ENCODE measurements around the gene LRRC75A. TPM values are rescaled to one million over a fixed set of nuclear protein-coding genes. Genes with fewer than 3 reads are reported as not detected.

The LRRC75A gene
- total RNA-seq, 2 experiments from 2014 or later = 1.1 to 1.2 TPM

- no peak for ATAC-seq
- ChIA-PET CTCF (no interaction called here), POLR2A (no interaction called here)
- no peaks in the 10 kb centered on the region for H3K9me3 Mint-ChIP-seq (ENCODE audit: low read depth)
- peaks cover 5% of the 10 kb centered on the region for H3K4me1 Mint-ChIP-seq
- no peak overlapping the region for H3K27ac Mint-ChIP-seq
- H3K36me3 Mint-ChIP-seq (ENCODE audit: low read depth) = no peaks in the 10 kb centered on the region
- no peak for DNase-seq
- peaks cover 22% of the 10 kb centered on the region for H3K27me3 Mint-ChIP-seq
- H3K4me3 Mint-ChIP-seq = no peak overlapping the region
- intact Hi-C loops (cut with DNase I, micrococcal nuclease) = no loop called here
Observed at GRCh38 chr17:16513873-16514272, 21.9 kb upstream of the LRRC75A start.

DNA sequence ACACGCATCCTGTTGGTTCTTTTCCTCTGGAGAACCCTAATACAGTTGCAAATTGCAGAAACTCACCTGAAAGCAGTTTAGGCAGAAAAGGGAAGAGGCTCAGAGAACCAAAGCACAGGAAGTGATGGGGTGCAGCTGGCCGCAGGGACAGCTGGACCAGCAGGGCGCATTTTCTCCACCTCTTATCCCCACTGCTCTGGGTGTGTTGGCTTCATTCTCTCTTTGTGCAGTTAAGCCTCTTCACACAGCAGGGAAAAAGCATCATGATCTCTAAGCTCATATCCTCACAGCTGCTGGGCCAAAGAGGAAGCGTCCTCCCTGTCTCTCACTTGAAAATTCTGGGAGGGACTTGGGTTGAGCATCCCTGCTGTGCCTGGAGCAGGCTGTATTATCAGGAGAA is 20.0 kb upstream of the LRRC75A start:
- POLR2A ChIA-PET = interaction anchor here (0.7 kb wide), 1 partner anchor 53 kb away, joined by 3 read pairs; no protein-coding TSS in a partner anchor
- Mint-ChIP-seq H3K4me3 (no peak overlapping the region), H3K27ac (no peak overlapping the region), H3K36me3 (ENCODE audit: low read depth) (no peaks in the 10 kb centered on the region), H3K4me1 (peaks cover 5% of the 10 kb centered on the region), H3K27me3 (peaks cover 13% of the 10 kb centered on the region), H3K9me3 (ENCODE audit: low read depth) (no peaks in the 10 kb centered on the region)
- intact Hi-C loops (cut with DNase I, micrococcal nuclease) = no loop called here
- ATAC-seq (no peak), DNase-seq (no peak)
- CTCF ChIA-PET = interaction anchor here (1.2 kb wide), 2 partner anchors 9 to 10 kb away, joined by 3 to 4 read pairs; no protein-coding TSS in a partner anchor

DNA sequence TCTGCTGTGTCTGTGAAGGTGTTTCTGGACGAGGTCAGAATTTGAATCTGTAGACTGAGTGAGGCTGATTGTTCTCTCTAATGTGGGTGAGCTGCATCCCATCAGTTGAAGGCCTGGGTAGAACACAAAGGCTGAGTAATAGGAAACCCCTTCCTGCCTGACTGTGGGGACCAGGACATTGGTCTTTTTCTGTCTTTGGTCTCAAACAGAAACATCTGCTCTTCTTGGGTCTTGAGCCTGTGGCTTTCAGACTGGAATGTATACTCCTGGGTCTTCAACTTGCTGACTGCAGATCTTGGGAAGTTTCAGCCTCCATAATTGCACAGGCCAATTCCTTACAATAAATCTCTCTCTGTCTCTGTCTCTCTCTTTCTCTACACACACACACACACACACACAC is 19.6 kb upstream of the LRRC75A start:
- H3K27me3 Mint-ChIP-seq = peaks cover 9% of the 10 kb centered on the region
- peaks cover 5% of the 10 kb centered on the region for H3K4me1 Mint-ChIP-seq
- no peak overlapping the region for H3K27ac Mint-ChIP-seq
- ChIA-PET POLR2A (interaction anchor here (0.7 kb wide), 1 partner anchor 53 kb away, joined by 3 read pairs; no protein-coding TSS in a partner anchor), CTCF (interaction anchor here (0.5 to 1.2 kb wide), 4 partner anchors 10 to 593 kb away, joined by 3 to 4 read pairs (median 4); no protein-coding TSS in a partner anchor)
- H3K4me3 Mint-ChIP-seq = no peak overlapping the region
- ATAC-seq (no peak), DNase-seq (no peak)
- H3K36me3 Mint-ChIP-seq (ENCODE audit: low read depth) = no peaks in the 10 kb centered on the region
- H3K9me3 Mint-ChIP-seq (ENCODE audit: low read depth) = no peaks in the 10 kb centered on the region
- intact Hi-C loops (cut with DNase I, micrococcal nuclease) = no loop called here

GRCh38 chr17:16507918-16508533 is 16.0 kb upstream of the LRRC75A start:
- peaks cover 5% of the 10 kb centered on the region for H3K4me1 Mint-ChIP-seq
- no peak overlapping the region for H3K4me3 Mint-ChIP-seq
- ATAC-seq = no peak
- DNase-seq = no peak
- H3K27ac Mint-ChIP-seq = no peak overlapping the region
- H3K9me3 Mint-ChIP-seq (ENCODE audit: low read depth) = no peaks in the 10 kb centered on the region
- CTCF ChIA-PET = interaction anchor here (0.6 to 2.4 kb wide), 4 partner anchors 13 to 469 kb away, joined by 3 to 10 read pairs (median 4); no protein-coding TSS in a partner anchor
- intact Hi-C loops (cut with DNase I, micrococcal nuclease) = no loop called here
- POLR2A ChIA-PET = no interaction called here
- H3K27me3 Mint-ChIP-seq = no peaks in the 10 kb centered on the region
- H3K36me3 Mint-ChIP-seq (ENCODE audit: low read depth) = no peaks in the 10 kb centered on the region

DNA sequence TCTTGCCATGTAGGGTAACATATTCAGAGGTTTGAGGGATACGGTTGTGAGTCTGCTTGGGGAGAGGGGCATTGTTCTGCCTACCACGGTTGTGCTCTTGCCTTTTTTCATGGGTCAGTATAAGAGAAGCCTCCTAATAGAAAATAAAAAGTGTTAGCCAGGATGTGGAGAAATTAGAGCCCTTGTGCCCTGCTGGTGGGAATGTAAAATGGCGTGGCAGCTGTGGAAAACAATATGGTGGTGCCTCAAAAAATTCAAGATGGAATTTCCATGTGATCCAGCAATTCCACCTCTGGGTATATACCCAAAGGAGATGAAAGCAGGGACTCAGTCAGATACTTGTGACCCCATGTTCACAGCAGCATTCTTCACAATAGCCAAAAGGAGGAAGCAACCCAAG is 14.2 kb upstream of the LRRC75A start:
- Mint-ChIP-seq H3K27me3 (no peaks in the 10 kb centered on the region), H3K36me3 (ENCODE audit: low read depth) (no peaks in the 10 kb centered on the region), H3K4me3 (no peak overlapping the region), H3K4me1 (no peaks in the 10 kb centered on the region), H3K27ac (no peak overlapping the region), H3K9me3 (ENCODE audit: low read depth) (no peaks in the 10 kb centered on the region)
- DNase-seq = no peak
- ChIA-PET POLR2A (no interaction called here), CTCF (interaction anchor here (1.3 kb wide), 1 partner anchor 16 kb away, joined by 3 read pairs; no protein-coding TSS in a partner anchor)
- intact Hi-C loops (cut with DNase I, micrococcal nuclease) = no loop called here
- ATAC-seq = no peak

DNA sequence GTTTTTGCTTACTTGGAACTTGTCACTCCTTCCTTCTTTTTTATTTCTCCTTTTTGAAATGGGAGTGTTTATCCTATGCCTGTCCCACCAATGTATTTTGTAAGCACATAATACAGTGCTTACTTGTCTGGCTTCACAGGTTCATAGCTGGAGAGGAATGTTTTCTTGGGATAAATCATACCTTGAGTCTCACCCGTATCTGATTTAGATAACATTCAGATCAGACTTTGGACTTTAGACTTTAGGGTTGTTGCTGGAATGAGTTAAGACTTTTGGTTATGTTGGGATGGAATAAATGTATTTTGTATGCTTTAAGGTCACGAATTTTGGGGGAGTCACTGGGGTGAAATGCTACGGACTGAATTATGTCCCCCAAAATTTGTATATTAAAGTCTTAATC is 13.0 kb upstream of the LRRC75A start:
- Mint-ChIP-seq H3K27me3 (no peaks in the 10 kb centered on the region), H3K4me1 (no peaks in the 10 kb centered on the region), H3K36me3 (ENCODE audit: low read depth) (no peaks in the 10 kb centered on the region), H3K9me3 (ENCODE audit: low read depth) (no peaks in the 10 kb centered on the region), H3K4me3 (no peak overlapping the region), H3K27ac (no peak overlapping the region)
- intact Hi-C loops (cut with DNase I, micrococcal nuclease) = no loop called here
- no peak for DNase-seq
- no peak for ATAC-seq
- POLR2A ChIA-PET = no interaction called here
- CTCF ChIA-PET = interaction anchor here (0.7 kb wide), 1 partner anchor 1333 kb away, joined by 3 read pairs; no protein-coding TSS in a partner anchor

DNA sequence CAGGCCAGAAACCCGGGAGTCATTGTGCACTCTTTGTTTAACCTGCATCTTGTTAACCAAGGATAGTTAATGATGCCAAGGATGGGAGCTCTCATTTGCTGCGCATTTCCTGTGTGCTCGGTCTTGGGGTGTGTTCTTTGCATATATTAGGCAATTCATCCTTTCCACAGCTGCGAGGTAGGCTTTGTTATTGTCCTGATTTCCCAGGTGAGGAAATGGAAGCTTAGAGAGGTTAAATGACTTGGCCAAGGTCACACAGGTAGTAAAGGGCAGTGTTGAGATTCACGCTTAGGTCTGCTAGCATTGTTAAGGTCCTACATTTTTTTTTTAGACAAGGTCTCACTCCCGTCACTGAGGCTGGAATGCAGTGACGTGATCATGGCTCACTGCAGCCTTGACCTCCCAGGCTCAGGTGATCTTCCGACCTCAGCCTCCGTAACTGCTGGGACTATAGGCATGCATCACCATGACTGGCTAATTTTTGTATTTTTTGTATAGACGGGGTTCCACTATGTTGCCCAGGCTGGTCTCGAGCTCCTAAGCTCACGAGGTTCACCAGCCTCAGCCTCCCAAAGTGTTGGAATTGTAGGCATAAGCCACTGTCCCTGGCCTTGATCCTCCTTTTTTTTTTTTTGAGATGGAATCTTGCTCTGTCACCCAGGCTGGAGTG is 5.0 kb upstream of the LRRC75A start:
- peaks cover 18% of the 10 kb centered on the region for H3K27me3 Mint-ChIP-seq
- H3K4me3 Mint-ChIP-seq = no peak overlapping the region
- no peaks in the 10 kb centered on the region for H3K36me3 Mint-ChIP-seq (ENCODE audit: low read depth)
- peaks cover 1% of the 10 kb centered on the region for H3K4me1 Mint-ChIP-seq
- no peaks in the 10 kb centered on the region for H3K9me3 Mint-ChIP-seq (ENCODE audit: low read depth)
- intact Hi-C loops (cut with DNase I, micrococcal nuclease) = no loop called here
- POLR2A ChIA-PET = no interaction called here
- no peak overlapping the region for H3K27ac Mint-ChIP-seq
- no peak for DNase-seq
- CTCF ChIA-PET = interaction anchor here (0.8 to 1.7 kb wide), 4 partner anchors 21 to 57 kb away, joined by 3 to 4 read pairs (median 3); no protein-coding TSS in a partner anchor
- ATAC-seq = no peak

DNA sequence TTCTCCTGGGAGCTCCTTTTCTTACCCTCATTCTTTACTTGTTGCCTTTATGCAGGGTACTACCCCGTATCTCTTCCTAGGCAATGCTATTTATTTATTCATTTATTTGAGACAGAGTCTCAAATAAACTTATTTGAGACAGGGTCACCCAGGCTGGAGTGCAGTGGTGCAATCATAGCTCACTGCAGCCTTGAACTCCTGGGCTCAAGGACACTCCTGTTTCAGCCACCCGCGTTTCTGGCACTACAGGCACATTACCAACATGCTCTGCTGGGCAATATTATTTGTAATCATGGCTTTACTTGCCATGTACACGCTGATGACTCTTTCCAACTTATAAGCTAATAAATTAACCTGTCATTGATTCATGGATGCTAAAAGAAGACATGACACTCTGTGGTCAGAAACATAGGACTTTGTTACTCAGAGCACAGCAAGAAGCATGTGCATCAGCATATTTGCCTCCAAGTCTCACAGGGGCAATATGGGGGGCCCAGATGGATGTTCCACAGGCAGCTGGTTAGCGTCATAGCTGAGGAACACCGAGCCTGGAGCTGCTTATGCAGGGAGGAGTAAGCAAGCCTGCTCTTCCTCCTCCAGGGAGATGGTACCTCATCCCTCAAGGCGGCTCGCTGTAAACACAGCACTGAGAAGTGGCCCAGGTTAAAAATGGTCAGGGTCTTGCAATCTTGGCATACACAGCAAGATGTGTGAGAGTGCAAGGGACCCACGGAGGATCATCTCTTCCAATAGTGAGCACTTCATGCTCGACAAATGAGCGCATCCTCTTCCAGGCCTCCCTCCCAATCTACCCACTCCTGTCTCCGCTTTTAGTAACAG is 4.2 kb upstream of the LRRC75A start:
- no peaks in the 10 kb centered on the region for H3K9me3 Mint-ChIP-seq (ENCODE audit: low read depth)
- H3K36me3 Mint-ChIP-seq (ENCODE audit: low read depth) = no peaks in the 10 kb centered on the region
- H3K27ac Mint-ChIP-seq = no peak overlapping the region
- CTCF ChIA-PET = interaction anchor here (0.8 to 1.7 kb wide), 6 partner anchors 12 to 56 kb away, joined by 3 to 6 read pairs (median 3); no protein-coding TSS in a partner anchor
- DNase-seq (no peak), ATAC-seq (no peak)
- POLR2A ChIA-PET = no interaction called here
- intact Hi-C loops (cut with DNase I, micrococcal nuclease) = no loop called here
- H3K27me3 Mint-ChIP-seq = peaks cover 18% of the 10 kb centered on the region
- H3K4me3 Mint-ChIP-seq = no peak overlapping the region
- H3K4me1 Mint-ChIP-seq = peaks cover 1% of the 10 kb centered on the region

DNA sequence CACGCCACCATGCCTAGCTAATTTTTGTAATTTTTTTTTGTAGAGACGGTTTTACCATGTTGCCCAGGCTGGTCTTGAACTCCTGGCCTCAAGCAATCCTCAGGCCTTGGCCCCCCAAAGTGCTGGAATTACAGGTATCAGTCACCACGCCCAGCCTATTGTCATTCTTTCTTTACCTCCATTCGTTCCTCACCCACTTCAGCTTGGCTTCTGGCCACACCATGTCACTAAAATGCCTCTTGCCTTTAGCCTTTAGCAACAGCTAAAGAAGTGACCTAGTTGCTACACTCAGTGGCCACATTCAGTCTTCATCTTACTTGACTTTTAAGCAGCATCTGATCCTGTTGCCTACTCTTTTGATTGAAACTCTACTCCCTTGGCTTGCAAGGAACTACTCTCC is 3.6 kb upstream of the LRRC75A start:
- CTCF ChIA-PET = interaction anchor here (0.8 to 1.7 kb wide), 4 partner anchors 11 to 26 kb away, joined by 3 to 6 read pairs (median 4); no protein-coding TSS in a partner anchor
- H3K4me3 Mint-ChIP-seq = no peak overlapping the region
- DNase-seq (no peak), ATAC-seq (no peak)
- POLR2A ChIA-PET = no interaction called here
- intact Hi-C loops (cut with DNase I, micrococcal nuclease) = no loop called here
- peaks cover 18% of the 10 kb centered on the region for H3K27me3 Mint-ChIP-seq
- peaks cover 5% of the 10 kb centered on the region for H3K4me1 Mint-ChIP-seq
- no peaks in the 10 kb centered on the region for H3K36me3 Mint-ChIP-seq (ENCODE audit: low read depth)
- no peaks in the 10 kb centered on the region for H3K9me3 Mint-ChIP-seq (ENCODE audit: low read depth)
- no peak overlapping the region for H3K27ac Mint-ChIP-seq

- H3K27me3 Mint-ChIP-seq = peaks cover 18% of the 10 kb centered on the region
Observed at GRCh38 chr17:16494059-16494458, 2.1 kb upstream of the LRRC75A start.

GRCh38 chr17:16493531-16494046 is 1.6 kb upstream of the LRRC75A start:
- Mint-ChIP-seq H3K27me3 (peaks cover 17% of the 10 kb centered on the region), H3K9me3 (ENCODE audit: low read depth) (no peaks in the 10 kb centered on the region), H3K4me1 (peaks cover 5% of the 10 kb centered on the region), H3K36me3 (ENCODE audit: low read depth) (no peaks in the 10 kb centered on the region), H3K4me3 (no peak overlapping the region), H3K27ac (no peak overlapping the region)
- DNase-seq = no peak
- intact Hi-C loops (cut with DNase I, micrococcal nuclease) = no loop called here
- CTCF ChIA-PET = interaction anchor here (0.5 to 1.0 kb wide), 2 partner anchors 18 to 134 kb away, joined by 3 read pairs; no protein-coding TSS in a partner anchor
- no peak for ATAC-seq
- POLR2A ChIA-PET = no interaction called here

More at GRCh38 chr17:16494059-16494458, 2.1 kb upstream of the LRRC75A start:
- no peak for DNase-seq
- CTCF ChIA-PET = interaction anchor here (1.0 kb wide), 1 partner anchor 18 kb away, joined by 3 read pairs; no protein-coding TSS in a partner anchor
- ATAC-seq = no peak
- Mint-ChIP-seq H3K4me1 (peaks cover 5% of the 10 kb centered on the region), H3K36me3 (ENCODE audit: low read depth) (no peaks in the 10 kb centered on the region), H3K27ac (no peak overlapping the region), H3K9me3 (ENCODE audit: low read depth) (no peaks in the 10 kb centered on the region), H3K4me3 (no peak overlapping the region)
- intact Hi-C loops (cut with DNase I, micrococcal nuclease) = no loop called here
- POLR2A ChIA-PET = no interaction called here
